Testis (tissue), 3 donors: ENCODE measurements around the gene MAD2L2. TPM values are rescaled to one million over a fixed set of nuclear protein-coding genes. Genes with fewer than 3 reads are reported as not detected.

Experiments used
- DNase-seq: peaks from one replicate; pipeline ENCODE4 v3.0.0-alpha.2; 2019
- H3K27ac ChIP-seq, 2 donors: fragments of 200-600 bp; sonication (generic); one replicate each; pipeline ENCODE4 v1.5.1; 2019
- H3K27me3 ChIP-seq: fragments of 200-600 bp; sonication (generic); one replicate; pipeline ENCODE4 v1.5.1; 2019
- H3K36me3 ChIP-seq: fragments of 200-600 bp; sonication (generic); one replicate; pipeline ENCODE4 v1.5.1; 2017; ENCODE audit warnings: low read depth; ENCODE audit errors: missing control alignments
- H3K4me1 ChIP-seq: fragments of 200-600 bp; sonication (generic); one replicate; pipeline ENCODE4 v1.5.1; 2019
- H3K4me3 ChIP-seq, 2 donors: fragments of 200-600 bp; sonication (generic); one replicate each; pipeline ENCODE4 v1.5.1; 2017 to 2019
- H3K9me3 ChIP-seq: fragments of 200-600 bp; sonication (generic); one replicate; pipeline ENCODE4 v1.5.1; 2017
- POLR2A ChIP-seq: fragments of 450-650 bp; IDR thresholded peaks from one replicate; pipeline ENCODE4 v1.6.1; 2017; ENCODE audit warnings: antibody characterized with exemption, mild to moderate bottlenecking, moderate library complexity
- WGBS, 2 donors: methylation state at CpG; one replicate each; pipeline ENCODE4 v1.1.5; 2018; 5-methylcytosine and 5-hydroxymethylcytosine counted together
- intact Hi-C: fragments of 100-400 bp; cut with DNase I; formaldehyde crosslinking; loops from one replicate; pipeline ENCODE4 v1.15.1; 2023; ENCODE audit warnings: low total_unique reads
- polyA plus RNA-seq: library from polyadenylated mRNA; stranded (reverse); fragments of 350-450 nt; fragmentation: Illumina TruSeq; extraction: RNeasy Lipid Tissue Mini Kit (QIAGEN cat#74804); gene quantifications from one replicate; pipeline ENCODE4 v1.2.3, GENCODE V29; 2014; ENCODE audit warnings: low read depth, low replicate concordance; ENCODE audit not compliant: insufficient read depth
- total RNA-seq, 2 donors: library from RNA; depleted of rRNA; stranded (reverse); fragments of >200 nt; gene quantifications; one replicate each; pipeline ENCODE4 v1.2.3, GENCODE V29; 2016
- TF ChIP-seq, protein P1 (sequence below), 3 experiments: fragments of 450-650 bp in 2 of 3; fragments of 200-600 bp in 1 of 3; sonication (generic) in 1 of 3; IDR thresholded peaks; one replicate each; pipeline ENCODE4 v1.5.1; 2016 to 2019; ENCODE audit warnings: antibody characterized with exemption in 3 of 3, mild to moderate bottlenecking in 2 of 3, moderate library complexity in 1 of 3

Gene MAD2L2
- total and polyA plus RNA-seq, 3 donors from 2014 or later: 77.0 to 116 (median 115) TPM

DNA sequence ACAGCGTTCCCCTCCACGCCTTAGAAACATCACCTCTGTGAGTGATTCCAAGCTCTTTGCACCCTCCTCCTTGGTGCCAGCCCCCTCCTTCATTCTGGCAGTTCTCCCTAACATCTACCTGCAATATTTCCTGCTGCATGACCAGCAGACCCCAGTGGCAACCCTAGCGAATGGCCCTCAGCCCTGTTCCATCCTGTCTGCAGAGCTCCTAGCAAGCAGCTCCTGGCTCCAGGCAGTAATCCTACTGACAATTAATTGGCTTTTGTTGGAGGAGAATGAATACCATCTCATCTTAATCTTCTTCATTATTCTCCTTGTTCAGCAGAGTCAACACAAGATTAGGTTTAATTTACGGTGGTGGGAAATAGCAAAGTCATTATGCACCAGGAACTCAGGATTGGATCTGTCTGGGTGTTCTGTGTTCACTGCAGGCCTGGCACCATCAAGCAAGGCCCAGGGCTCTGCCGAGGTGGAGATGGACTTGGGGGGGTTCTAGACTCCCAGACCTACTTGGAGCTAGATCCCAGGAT is 39.1 kb downstream of the MAD2L2 start:
- WGBS, 2 donors: 60 to 66% methylated on average over 3 to 5 of the region's 5 CpGs
- H3K36me3 ChIP-seq: no peaks in the 10 kb centered on the region

DNA sequence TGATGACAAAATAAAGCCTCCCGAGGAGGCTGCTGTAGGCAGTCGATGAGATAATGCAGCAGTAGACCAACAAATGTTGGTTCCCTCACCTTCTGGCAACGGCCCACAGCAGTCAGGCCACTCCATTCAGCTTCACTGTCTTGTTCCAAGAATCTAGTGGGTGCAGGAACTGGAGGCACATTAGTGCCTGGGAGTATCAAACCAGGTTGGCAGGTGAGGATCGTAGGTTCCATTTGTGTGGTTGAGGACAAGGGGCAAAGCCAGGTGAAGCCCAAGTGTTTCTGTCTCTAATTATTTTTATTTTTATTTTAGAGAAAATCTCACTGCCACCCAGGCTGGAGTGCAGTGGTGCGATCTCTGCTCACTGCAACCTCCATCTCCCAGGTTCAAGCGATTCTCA is 40.0 kb downstream of the MAD2L2 start:
- 77% methylated on average over 6 of the region's 6 CpGs for WGBS, 2 donors
- intact Hi-C loops: loop anchor here (10.0 kb wide), 2 partner anchors 386 to 596 kb away; partner anchors contain the start of gene MASP2
- TF ChIP-seq POLR2A: no peak
- TF ChIP-seq, protein P1, sequence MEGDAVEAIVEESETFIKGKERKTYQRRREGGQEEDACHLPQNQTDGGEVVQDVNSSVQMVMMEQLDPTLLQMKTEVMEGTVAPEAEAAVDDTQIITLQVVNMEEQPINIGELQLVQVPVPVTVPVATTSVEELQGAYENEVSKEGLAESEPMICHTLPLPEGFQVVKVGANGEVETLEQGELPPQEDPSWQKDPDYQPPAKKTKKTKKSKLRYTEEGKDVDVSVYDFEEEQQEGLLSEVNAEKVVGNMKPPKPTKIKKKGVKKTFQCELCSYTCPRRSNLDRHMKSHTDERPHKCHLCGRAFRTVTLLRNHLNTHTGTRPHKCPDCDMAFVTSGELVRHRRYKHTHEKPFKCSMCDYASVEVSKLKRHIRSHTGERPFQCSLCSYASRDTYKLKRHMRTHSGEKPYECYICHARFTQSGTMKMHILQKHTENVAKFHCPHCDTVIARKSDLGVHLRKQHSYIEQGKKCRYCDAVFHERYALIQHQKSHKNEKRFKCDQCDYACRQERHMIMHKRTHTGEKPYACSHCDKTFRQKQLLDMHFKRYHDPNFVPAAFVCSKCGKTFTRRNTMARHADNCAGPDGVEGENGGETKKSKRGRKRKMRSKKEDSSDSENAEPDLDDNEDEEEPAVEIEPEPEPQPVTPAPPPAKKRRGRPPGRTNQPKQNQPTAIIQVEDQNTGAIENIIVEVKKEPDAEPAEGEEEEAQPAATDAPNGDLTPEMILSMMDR (IDR thresholded peaks at IDR 0.05): no peak
- H3K4me1 ChIP-seq: no peaks in the 10 kb centered on the region
- H3K27ac ChIP-seq: no peak overlapping the region
- H3K27me3 ChIP-seq: no peaks in the 10 kb centered on the region
- no peak for DNase-seq
- H3K4me3 ChIP-seq: no peak overlapping the region
- H3K9me3 ChIP-seq: no peaks in the 10 kb centered on the region
- no peaks in the 10 kb centered on the region for H3K36me3 ChIP-seq

More for the DNA sequence above, 39.1 kb downstream of the MAD2L2 start:
- Histone ChIP-seq H3K9me3 (no peaks in the 10 kb centered on the region), H3K27me3 (no peaks in the 10 kb centered on the region), H3K4me3 (no peak overlapping the region), H3K4me1 (no peaks in the 10 kb centered on the region), H3K27ac (no peak overlapping the region)
- intact Hi-C loops: loop anchor here (10.0 kb wide), 2 partner anchors 387 to 597 kb away; partner anchors contain the start of gene MASP2
- DNase-seq: no peak
- TF ChIP-seq POLR2A: no peak
- TF ChIP-seq, protein P1 (IDR thresholded peaks at IDR 0.05): no peak

DNA sequence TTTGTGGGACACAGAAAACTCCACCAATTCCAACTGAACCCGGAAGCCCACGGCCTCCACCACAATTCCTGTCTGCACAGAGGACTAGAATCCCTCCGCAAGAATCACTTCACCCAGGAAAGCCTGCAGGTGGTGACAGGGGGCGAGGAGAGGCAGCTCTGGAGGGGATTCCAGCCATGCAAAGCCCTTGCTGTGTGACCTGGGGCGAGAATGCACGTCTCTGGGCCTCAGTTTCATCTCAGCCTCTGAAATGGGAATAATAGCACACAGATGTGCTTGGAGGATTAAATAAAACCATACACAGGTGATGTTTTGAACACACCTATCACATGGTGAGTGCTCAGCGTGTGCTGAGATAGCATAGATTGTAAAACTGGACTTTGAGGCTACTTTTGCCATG is 40.8 kb downstream of the MAD2L2 start:
- H3K27me3 ChIP-seq: no peaks in the 10 kb centered on the region

DNA sequence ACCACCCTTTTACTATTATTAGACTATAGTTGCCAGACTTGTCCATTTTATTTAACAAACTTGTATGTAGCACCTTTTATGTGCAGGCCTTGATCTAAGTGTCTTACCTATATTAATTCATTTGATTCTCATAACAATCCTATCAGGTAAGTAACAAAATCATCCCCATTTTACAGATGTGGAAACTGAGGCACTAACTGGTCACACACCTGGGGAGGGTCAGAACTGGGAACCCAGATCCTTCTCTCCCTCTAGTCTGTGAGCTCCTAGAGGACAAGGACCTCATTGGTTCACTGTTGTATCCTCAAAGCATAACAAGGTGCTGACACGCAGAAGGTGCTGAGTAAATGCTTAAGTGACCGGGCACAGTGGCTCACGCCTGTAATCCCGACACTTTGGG is 41.6 kb downstream of the MAD2L2 start:
- intact Hi-C loops: no loop called here
- Histone ChIP-seq H3K36me3 (no peaks in the 10 kb centered on the region), H3K27me3 (no peaks in the 10 kb centered on the region), H3K4me3 (no peak overlapping the region), H3K4me1 (no peaks in the 10 kb centered on the region), H3K27ac (no peak overlapping the region), H3K9me3 (no peaks in the 10 kb centered on the region)
- WGBS, 2 donors: 77 to 90% methylated on average over 4 of the region's 4 CpGs
- no peak for DNase-seq
- TF ChIP-seq, protein P1 (IDR thresholded peaks at IDR 0.05): no peak

More for the DNA sequence above, 40.8 kb downstream of the MAD2L2 start:
- Histone ChIP-seq H3K9me3 (no peaks in the 10 kb centered on the region), H3K4me3 (no peak overlapping the region), H3K27ac (no peak overlapping the region), H3K36me3 (no peaks in the 10 kb centered on the region), H3K4me1 (no peaks in the 10 kb centered on the region)
- DNase-seq: no peak
- WGBS, 2 donors: 71 to 78% methylated on average over 7 of the region's 7 CpGs
- TF ChIP-seq, protein P1 (IDR thresholded peaks at IDR 0.05): no peak
- TF ChIP-seq POLR2A: no peak
- intact Hi-C loops: loop anchor here (10.0 kb wide), 2 partner anchors 385 to 595 kb away; partner anchors contain the start of gene MASP2

DNA sequence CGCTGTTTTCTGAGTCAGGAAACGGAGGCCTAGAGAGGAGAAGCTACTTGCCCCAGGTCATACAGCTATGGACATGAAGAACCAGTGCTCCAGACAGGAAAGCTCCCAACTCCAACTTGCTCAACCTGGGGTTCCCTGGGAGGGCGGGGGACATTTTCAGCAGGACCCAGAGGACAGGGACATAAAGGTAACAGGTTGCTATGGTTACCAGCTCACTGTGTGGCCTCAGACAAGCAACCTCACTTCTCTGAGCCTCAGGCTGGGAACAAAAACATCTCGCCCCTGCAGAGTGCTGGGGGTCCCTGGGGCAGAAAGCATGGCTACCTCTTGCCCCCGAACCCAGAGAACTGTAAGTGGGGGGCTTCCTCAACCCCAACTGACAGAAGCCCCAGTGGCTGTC is 42.8 kb downstream of the MAD2L2 start:
- H3K9me3 ChIP-seq: no peaks in the 10 kb centered on the region
- TF ChIP-seq, protein P1 (IDR thresholded peaks at IDR 0.05): no peak
- no peak for TF ChIP-seq POLR2A
- DNase-seq: no peak
- H3K4me1 ChIP-seq: no peaks in the 10 kb centered on the region
- no peak overlapping the region for H3K27ac ChIP-seq
- H3K36me3 ChIP-seq: no peaks in the 10 kb centered on the region
- WGBS, 2 donors: 54 to 70% methylated on average over 4 to 5 of the region's 5 CpGs
- intact Hi-C loops: no loop called here
- no peaks in the 10 kb centered on the region for H3K27me3 ChIP-seq
- H3K4me3 ChIP-seq: no peak overlapping the region
